Stimulated activated CD8-positive, alpha-beta memory T cell treated with anti-CD3 and anti-CD28 coated beads, Interleukin-2, amount 100 ng/mL, for 48 hours (primary cell): ENCODE data around the gene TENM3.
"Not testable (repeated sequence)": the region's sequence is repeated elsewhere in the genome, so short reads cannot be mapped to it uniquely, and the experiment has no call there.

Source experiments
- DNase-seq, 2 donors: peaks; one replicate each; pipeline ENCODE4 v3.0.0-alpha.2; 2020; ENCODE audit warnings: low read depth in 2 of 2

The TENM3 gene

GRCh38 chr4:182243204-182243603 lies at the start of gene TENM3:
Gene TENM3, plus strand, starts transcription at chr4:182243402. Its CDS starts 80,619 bp downstream, at chr4:182324021.
- DNase-seq, result not testable (repeated sequence)

- DNase-seq, result no peak
Observed at GRCh38 chr4:182194091-182194824, 48.9 kb upstream of the TENM3 start.

- no peak for DNase-seq
Observed at GRCh38 chr4:182197611-182198010, 45.6 kb upstream of the TENM3 start.

GRCh38 chr4:182201871-182202270 lies 41.3 kb upstream of the TENM3 start:
- no peak for DNase-seq

GRCh38 chr4:182202650-182203049 lies 40.6 kb upstream of the TENM3 start:
- no peak for DNase-seq

- no peak for DNase-seq
Observed at GRCh38 chr4:182203872-182204411, 39.3 kb upstream of the TENM3 start.

- no peak for DNase-seq
Observed at GRCh38 chr4:182205306-182205705, 37.9 kb upstream of the TENM3 start.

GRCh38 chr4:182206266-182206665 lies 36.9 kb upstream of the TENM3 start:
- DNase-seq, result no peak

GRCh38 chr4:182206916-182207315 lies 36.3 kb upstream of the TENM3 start:
- no peak for DNase-seq

- no peak for DNase-seq
Observed at GRCh38 chr4:182207830-182208396, 35.3 kb upstream of the TENM3 start.

- no peak for DNase-seq
Observed at GRCh38 chr4:182208526-182209050, 34.6 kb upstream of the TENM3 start.

GRCh38 chr4:182212211-182212761 lies 30.9 kb upstream of the TENM3 start:
- no peak for DNase-seq

- no peak for DNase-seq
Observed at GRCh38 chr4:182213004-182213403, 30.2 kb upstream of the TENM3 start.

GRCh38 chr4:182215148-182215547 lies 28.1 kb upstream of the TENM3 start:
- DNase-seq, result no peak

GRCh38 chr4:182216005-182216404 lies 27.2 kb upstream of the TENM3 start:
- no peak for DNase-seq

GRCh38 chr4:182219411-182220056 lies 23.7 kb upstream of the TENM3 start:
- no peak for DNase-seq

GRCh38 chr4:182221987-182222386 lies 21.2 kb upstream of the TENM3 start:
- DNase-seq, result no peak

- DNase-seq, result no peak
Observed at GRCh38 chr4:182222766-182223165, 20.4 kb upstream of the TENM3 start.

- no peak for DNase-seq
Observed at GRCh38 chr4:182223708-182224107, 19.5 kb upstream of the TENM3 start.

GRCh38 chr4:182224192-182224850 lies 18.9 kb upstream of the TENM3 start:
- no peak for DNase-seq

- no peak for DNase-seq
Observed at GRCh38 chr4:182225257-182225852, 17.8 kb upstream of the TENM3 start.
